ENCODE data around the gene ZNF687. TPM values are rescaled to one million over a fixed set of nuclear protein-coding genes. Genes with fewer than 3 reads are reported as not detected.
"Not testable (repeated sequence)": the region's sequence is repeated elsewhere in the genome, so short reads cannot be mapped to it uniquely, and the experiment has no call there.

ZNF687 gene
- polyA plus RNA-seq, 2 donors, result 8.0 to 11.4 TPM

GRCh38 chr1:151254217-151255213, 27.6 kb upstream of the ZNF687 start, which contains the start of gene PSMD4:
Gene PSMD4 (plus strand): TSS chr1:151254734. CDS start chr1:151254783, 49 bp downstream.
- Histone ChIP-seq H3K27me3 (ENCODE audit: control insufficient read depth in 1 of 2, insufficient read depth in 2 of 2, low read length in 2 of 2) (no peaks in the 10 kb centered on the region), H3K9me3 (ENCODE audit: control insufficient read depth in 2 of 2, insufficient read depth in 1 of 2, low read depth in 1 of 2, low read length in 1 of 2) (no peaks in the 10 kb centered on the region), H3K4me3 (ENCODE audit: low read depth in 1 of 2, low read length in 2 of 2) (peak within 1 kb of the TSS; percentile 65 to 81), H3K36me3 (ENCODE audit: control insufficient read depth in 2 of 2, insufficient read depth in 2 of 2, low read length in 1 of 2) (peaks cover 2 to 4% of the 10 kb centered on the region in 2 donors), H3K27ac (ENCODE audit: low read depth in 2 of 2, low read length in 1 of 2) (peak within 1 kb of the TSS; percentile 69 to 91), H3K4me1 (ENCODE audit: control insufficient read depth in 2 of 2, insufficient read depth in 2 of 2, low read length in 1 of 2) (no peaks in the 10 kb centered on the region)
- 9 to 11% methylated on average over 55 to 56 of the region's 56 CpGs for WGBS, 2 donors

- Histone ChIP-seq H3K4me3 (ENCODE audit: low read depth in 1 of 2, low read length in 2 of 2) (peak overlapping the region in 1 of 2 donors; percentile 81), H3K27ac (ENCODE audit: low read depth in 2 of 2, low read length in 1 of 2) (no peak overlapping the region), H3K36me3 (ENCODE audit: control insufficient read depth in 2 of 2, insufficient read depth in 2 of 2, low read length in 1 of 2) (no peaks in the 10 kb centered on the region), H3K27me3 (ENCODE audit: control insufficient read depth in 1 of 2, insufficient read depth in 2 of 2, low read length in 2 of 2) (no peaks in the 10 kb centered on the region), H3K9me3 (ENCODE audit: control insufficient read depth in 2 of 2, insufficient read depth in 1 of 2, low read depth in 1 of 2, low read length in 1 of 2) (no peaks in the 10 kb centered on the region), H3K4me1 (ENCODE audit: control insufficient read depth in 2 of 2, insufficient read depth in 2 of 2, low read length in 1 of 2) (no peaks in the 10 kb centered on the region)
- WGBS, 2 donors, result 25 to 30% methylated on average over 10 of the region's 10 CpGs
Observed at GRCh38 chr1:151255381-151255780, 26.7 kb upstream of the ZNF687 start.

- no peaks in the 10 kb centered on the region for H3K27me3 ChIP-seq (ENCODE audit: control insufficient read depth in 1 of 2, insufficient read depth in 2 of 2, low read length in 2 of 2)
- no peak overlapping the region for H3K4me3 ChIP-seq (ENCODE audit: low read depth in 1 of 2, low read length in 2 of 2)
- H3K27ac ChIP-seq (ENCODE audit: low read depth in 2 of 2, low read length in 1 of 2), result no peak overlapping the region
- WGBS, 2 donors, result 49 to 70% methylated on average over 2 of the region's 2 CpGs
- H3K9me3 ChIP-seq (ENCODE audit: control insufficient read depth in 2 of 2, insufficient read depth in 1 of 2, low read depth in 1 of 2, low read length in 1 of 2), result no peaks in the 10 kb centered on the region
- H3K36me3 ChIP-seq (ENCODE audit: control insufficient read depth in 2 of 2, insufficient read depth in 2 of 2, low read length in 1 of 2), result peaks cover 0 to 7% of the 10 kb centered on the region in 2 donors
- H3K4me1 ChIP-seq (ENCODE audit: control insufficient read depth in 2 of 2, insufficient read depth in 2 of 2, low read length in 1 of 2), result no peaks in the 10 kb centered on the region
Observed at GRCh38 chr1:151259351-151259750, 22.7 kb upstream of the ZNF687 start.

GRCh38 chr1:151265446-151266236, 16.5 kb upstream of the ZNF687 start:
- Histone ChIP-seq H3K9me3 (ENCODE audit: control insufficient read depth in 2 of 2, insufficient read depth in 1 of 2, low read depth in 1 of 2, low read length in 1 of 2) (no peaks in the 10 kb centered on the region), H3K4me3 (ENCODE audit: low read depth in 1 of 2, low read length in 2 of 2) (no peak overlapping the region), H3K27me3 (ENCODE audit: control insufficient read depth in 1 of 2, insufficient read depth in 2 of 2, low read length in 2 of 2) (no peaks in the 10 kb centered on the region), H3K27ac (ENCODE audit: low read depth in 2 of 2, low read length in 1 of 2) (no peak overlapping the region), H3K36me3 (ENCODE audit: control insufficient read depth in 2 of 2, insufficient read depth in 2 of 2, low read length in 1 of 2) (peaks cover 16 to 35% of the 10 kb centered on the region in 2 donors), H3K4me1 (ENCODE audit: control insufficient read depth in 2 of 2, insufficient read depth in 2 of 2, low read length in 1 of 2) (peaks cover 0 to 4% of the 10 kb centered on the region in 2 donors)
- WGBS, 2 donors, result 80 to 91% methylated on average over 14 of the region's 14 CpGs

- WGBS, 2 donors, result 77 to 96% methylated on average over 3 of the region's 3 CpGs
- H3K4me1 ChIP-seq (ENCODE audit: control insufficient read depth in 2 of 2, insufficient read depth in 2 of 2, low read length in 1 of 2), result peaks cover 0 to 4% of the 10 kb centered on the region in 2 donors
- no peak overlapping the region for H3K27ac ChIP-seq (ENCODE audit: low read depth in 2 of 2, low read length in 1 of 2)
- H3K4me3 ChIP-seq (ENCODE audit: low read depth in 1 of 2, low read length in 2 of 2), result no peak overlapping the region
- H3K36me3 ChIP-seq (ENCODE audit: control insufficient read depth in 2 of 2, insufficient read depth in 2 of 2, low read length in 1 of 2), result peaks cover 16 to 35% of the 10 kb centered on the region in 2 donors
- H3K9me3 ChIP-seq (ENCODE audit: control insufficient read depth in 2 of 2, insufficient read depth in 1 of 2, low read depth in 1 of 2, low read length in 1 of 2), result no peaks in the 10 kb centered on the region
- H3K27me3 ChIP-seq (ENCODE audit: control insufficient read depth in 1 of 2, insufficient read depth in 2 of 2, low read length in 2 of 2), result no peaks in the 10 kb centered on the region
Observed at GRCh38 chr1:151266315-151266714, 15.8 kb upstream of the ZNF687 start.

GRCh38 chr1:151266821-151267220, 15.3 kb upstream of the ZNF687 start:
- H3K36me3 ChIP-seq (ENCODE audit: control insufficient read depth in 2 of 2, insufficient read depth in 2 of 2, low read length in 1 of 2), result peaks cover 16 to 35% of the 10 kb centered on the region in 2 donors

GRCh38 chr1:151267760-151268159, 14.3 kb upstream of the ZNF687 start:
- peak overlapping the region; percentile 26 to 50 for H3K27ac ChIP-seq (ENCODE audit: low read depth in 2 of 2, low read length in 1 of 2)
- H3K36me3 ChIP-seq (ENCODE audit: control insufficient read depth in 2 of 2, insufficient read depth in 2 of 2, low read length in 1 of 2), result peaks cover 16 to 33% of the 10 kb centered on the region in 2 donors

More at GRCh38 chr1:151266821-151267220, 15.3 kb upstream of the ZNF687 start:
- H3K4me1 ChIP-seq (ENCODE audit: control insufficient read depth in 2 of 2, insufficient read depth in 2 of 2, low read length in 1 of 2), result peaks cover 0 to 4% of the 10 kb centered on the region in 2 donors
- H3K27ac ChIP-seq (ENCODE audit: low read depth in 2 of 2, low read length in 1 of 2), result peak overlapping the region in 1 of 2 donors; percentile 61
- 79 to 85% methylated on average over 8 of the region's 8 CpGs for WGBS, 2 donors
- H3K4me3 ChIP-seq (ENCODE audit: low read depth in 1 of 2, low read length in 2 of 2), result no peak overlapping the region
- no peaks in the 10 kb centered on the region for H3K9me3 ChIP-seq (ENCODE audit: control insufficient read depth in 2 of 2, insufficient read depth in 1 of 2, low read depth in 1 of 2, low read length in 1 of 2)
- H3K27me3 ChIP-seq (ENCODE audit: control insufficient read depth in 1 of 2, insufficient read depth in 2 of 2, low read length in 2 of 2), result no peaks in the 10 kb centered on the region

GRCh38 chr1:151273924-151274466, 8.1 kb upstream of the ZNF687 start:
- H3K4me1 ChIP-seq (ENCODE audit: control insufficient read depth in 2 of 2, insufficient read depth in 2 of 2, low read length in 1 of 2), result no peaks in the 10 kb centered on the region
- H3K9me3 ChIP-seq (ENCODE audit: control insufficient read depth in 2 of 2, insufficient read depth in 1 of 2, low read depth in 1 of 2, low read length in 1 of 2), result no peaks in the 10 kb centered on the region
- no peaks in the 10 kb centered on the region for H3K27me3 ChIP-seq (ENCODE audit: control insufficient read depth in 1 of 2, insufficient read depth in 2 of 2, low read length in 2 of 2)
- no peaks in the 10 kb centered on the region for H3K36me3 ChIP-seq (ENCODE audit: control insufficient read depth in 2 of 2, insufficient read depth in 2 of 2, low read length in 1 of 2)
- H3K27ac ChIP-seq (ENCODE audit: low read depth in 2 of 2, low read length in 1 of 2), result no peak overlapping the region
- H3K4me3 ChIP-seq (ENCODE audit: low read depth in 1 of 2, low read length in 2 of 2), result no peak overlapping the region
- WGBS, 2 donors, result 76 to 83% methylated on average over 3 of the region's 3 CpGs

More at GRCh38 chr1:151267760-151268159, 14.3 kb upstream of the ZNF687 start:
- no peak overlapping the region for H3K4me3 ChIP-seq (ENCODE audit: low read depth in 1 of 2, low read length in 2 of 2)
- H3K9me3 ChIP-seq (ENCODE audit: control insufficient read depth in 2 of 2, insufficient read depth in 1 of 2, low read depth in 1 of 2, low read length in 1 of 2), result no peaks in the 10 kb centered on the region
- 64 to 69% methylated on average over 4 of the region's 4 CpGs for WGBS, 2 donors
- H3K27me3 ChIP-seq (ENCODE audit: control insufficient read depth in 1 of 2, insufficient read depth in 2 of 2, low read length in 2 of 2), result no peaks in the 10 kb centered on the region
- H3K4me1 ChIP-seq (ENCODE audit: control insufficient read depth in 2 of 2, insufficient read depth in 2 of 2, low read length in 1 of 2), result peaks cover 0 to 4% of the 10 kb centered on the region in 2 donors

- H3K27me3 ChIP-seq (ENCODE audit: control insufficient read depth in 1 of 2, insufficient read depth in 2 of 2, low read length in 2 of 2); H3K27ac ChIP-seq (ENCODE audit: low read depth in 2 of 2, low read length in 1 of 2); H3K36me3 ChIP-seq (ENCODE audit: control insufficient read depth in 2 of 2, insufficient read depth in 2 of 2, low read length in 1 of 2); H3K4me1 ChIP-seq (ENCODE audit: control insufficient read depth in 2 of 2, insufficient read depth in 2 of 2, low read length in 1 of 2); H3K4me3 ChIP-seq (ENCODE audit: low read depth in 1 of 2, low read length in 2 of 2); H3K9me3 ChIP-seq (ENCODE audit: control insufficient read depth in 2 of 2, insufficient read depth in 1 of 2, low read depth in 1 of 2, low read length in 1 of 2): not testable (repeated sequence)
- WGBS, 2 donors, result 86 to 90% methylated on average over 5 of the region's 5 CpGs
Observed at GRCh38 chr1:151275341-151275740, 6.8 kb upstream of the ZNF687 start.

All from esophagus (tissue), 2 donors.